ENCODE data around the gene TMEM161A. TPM values are rescaled to one million over a fixed set of nuclear protein-coding genes. Genes with fewer than 3 reads are reported as not detected.

TMEM161A gene
- total and polyA plus RNA-seq, 9 of the 15 experiments (the other 6 are each of a cell fraction or from before 2014, with no cell fraction given), result 0.63 to 92.3 (median 38.9) TPM

- TF ChIP-seq PTBP1 (IDR thresholded peaks at IDR 0.05; ENCODE audit: low read depth, low read length) (no peak), POLR2AphosphoS2 (IDR thresholded peaks at IDR 0.05; ENCODE audit: low read length) (0 out of 2 replicates have a peak, but pooled peaks have one; percentile 39), MEF2A (IDR thresholded peaks at IDR 0.05; ENCODE audit: control insufficient read depth, low read depth, low read length) (no peak), PHF8 (IDR thresholded peaks at IDR 0.05; ENCODE audit: borderline replicate concordance, low read length) (peak; percentile 85; the same call in 1 of the 2 replicates), ARID3B (CRISPR knock-in tag; IDR thresholded peaks at IDR 0.05; ENCODE audit: borderline replicate concordance) (no peak), DIDO1 (tag; IDR thresholded peaks at IDR 0.05; ENCODE audit: low read depth) (no peak), LARP7 (IDR thresholded peaks at IDR 0.05) (no peak), BRF2 (IDR thresholded peaks at IDR 0.05; ENCODE audit: borderline replicate concordance, insufficient read depth, insufficient read length) (no peak), ZNF146 (CRISPR knock-in tag; IDR thresholded peaks at IDR 0.05; ENCODE audit: unreplicated experiment) (no peak)
- TF ChIP-seq, protein P1, sequence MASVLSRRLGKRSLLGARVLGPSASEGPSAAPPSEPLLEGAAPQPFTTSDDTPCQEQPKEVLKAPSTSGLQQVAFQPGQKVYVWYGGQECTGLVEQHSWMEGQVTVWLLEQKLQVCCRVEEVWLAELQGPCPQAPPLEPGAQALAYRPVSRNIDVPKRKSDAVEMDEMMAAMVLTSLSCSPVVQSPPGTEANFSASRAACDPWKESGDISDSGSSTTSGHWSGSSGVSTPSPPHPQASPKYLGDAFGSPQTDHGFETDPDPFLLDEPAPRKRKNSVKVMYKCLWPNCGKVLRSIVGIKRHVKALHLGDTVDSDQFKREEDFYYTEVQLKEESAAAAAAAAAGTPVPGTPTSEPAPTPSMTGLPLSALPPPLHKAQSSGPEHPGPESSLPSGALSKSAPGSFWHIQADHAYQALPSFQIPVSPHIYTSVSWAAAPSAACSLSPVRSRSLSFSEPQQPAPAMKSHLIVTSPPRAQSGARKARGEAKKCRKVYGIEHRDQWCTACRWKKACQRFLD (CRISPR knock-in tag; IDR thresholded peaks at IDR 0.05), result peak; percentile 63; the same call in 1 of the 2 replicates
- TF ChIP-seq, protein P2, sequence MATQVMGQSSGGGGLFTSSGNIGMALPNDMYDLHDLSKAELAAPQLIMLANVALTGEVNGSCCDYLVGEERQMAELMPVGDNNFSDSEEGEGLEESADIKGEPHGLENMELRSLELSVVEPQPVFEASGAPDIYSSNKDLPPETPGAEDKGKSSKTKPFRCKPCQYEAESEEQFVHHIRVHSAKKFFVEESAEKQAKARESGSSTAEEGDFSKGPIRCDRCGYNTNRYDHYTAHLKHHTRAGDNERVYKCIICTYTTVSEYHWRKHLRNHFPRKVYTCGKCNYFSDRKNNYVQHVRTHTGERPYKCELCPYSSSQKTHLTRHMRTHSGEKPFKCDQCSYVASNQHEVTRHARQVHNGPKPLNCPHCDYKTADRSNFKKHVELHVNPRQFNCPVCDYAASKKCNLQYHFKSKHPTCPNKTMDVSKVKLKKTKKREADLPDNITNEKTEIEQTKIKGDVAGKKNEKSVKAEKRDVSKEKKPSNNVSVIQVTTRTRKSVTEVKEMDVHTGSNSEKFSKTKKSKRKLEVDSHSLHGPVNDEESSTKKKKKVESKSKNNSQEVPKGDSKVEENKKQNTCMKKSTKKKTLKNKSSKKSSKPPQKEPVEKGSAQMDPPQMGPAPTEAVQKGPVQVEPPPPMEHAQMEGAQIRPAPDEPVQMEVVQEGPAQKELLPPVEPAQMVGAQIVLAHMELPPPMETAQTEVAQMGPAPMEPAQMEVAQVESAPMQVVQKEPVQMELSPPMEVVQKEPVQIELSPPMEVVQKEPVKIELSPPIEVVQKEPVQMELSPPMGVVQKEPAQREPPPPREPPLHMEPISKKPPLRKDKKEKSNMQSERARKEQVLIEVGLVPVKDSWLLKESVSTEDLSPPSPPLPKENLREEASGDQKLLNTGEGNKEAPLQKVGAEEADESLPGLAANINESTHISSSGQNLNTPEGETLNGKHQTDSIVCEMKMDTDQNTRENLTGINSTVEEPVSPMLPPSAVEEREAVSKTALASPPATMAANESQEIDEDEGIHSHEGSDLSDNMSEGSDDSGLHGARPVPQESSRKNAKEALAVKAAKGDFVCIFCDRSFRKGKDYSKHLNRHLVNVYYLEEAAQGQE (IDR thresholded peaks at IDR 0.05; ENCODE audit: borderline replicate concordance), result no peak
- TF ChIP-seq, protein P2 (CRISPR knock-in tag; IDR thresholded peaks at IDR 0.05; ENCODE audit: low read depth), result no peak
- TF ChIP-seq, protein P3, sequence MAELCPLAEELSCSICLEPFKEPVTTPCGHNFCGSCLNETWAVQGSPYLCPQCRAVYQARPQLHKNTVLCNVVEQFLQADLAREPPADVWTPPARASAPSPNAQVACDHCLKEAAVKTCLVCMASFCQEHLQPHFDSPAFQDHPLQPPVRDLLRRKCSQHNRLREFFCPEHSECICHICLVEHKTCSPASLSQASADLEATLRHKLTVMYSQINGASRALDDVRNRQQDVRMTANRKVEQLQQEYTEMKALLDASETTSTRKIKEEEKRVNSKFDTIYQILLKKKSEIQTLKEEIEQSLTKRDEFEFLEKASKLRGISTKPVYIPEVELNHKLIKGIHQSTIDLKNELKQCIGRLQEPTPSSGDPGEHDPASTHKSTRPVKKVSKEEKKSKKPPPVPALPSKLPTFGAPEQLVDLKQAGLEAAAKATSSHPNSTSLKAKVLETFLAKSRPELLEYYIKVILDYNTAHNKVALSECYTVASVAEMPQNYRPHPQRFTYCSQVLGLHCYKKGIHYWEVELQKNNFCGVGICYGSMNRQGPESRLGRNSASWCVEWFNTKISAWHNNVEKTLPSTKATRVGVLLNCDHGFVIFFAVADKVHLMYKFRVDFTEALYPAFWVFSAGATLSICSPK (IDR thresholded peaks at IDR 0.05; ENCODE audit: borderline replicate concordance), result no peak
Observed at GRCh38 chr19:19105365-19106055, 32.8 kb downstream of the TMEM161A start (continued).
